Activated CD4-positive, alpha-beta T cell treated with anti-CD3 and anti-CD28 coated beads, Interleukin-2, amount 50 U/mL, for 24 hours (primary cell): ENCODE data around the gene SYNE3.

Source experiments
- DNase-seq, 2 donors: peaks; one replicate each; pipeline ENCODE4 v3.0.0-alpha.2; 2020; ENCODE audit warnings: low read depth in 1 of 2, low spot score in 1 of 2

The SYNE3 gene

GRCh38 chr14:95504135-95505029 is 12.1 kb downstream of the SYNE3 start:
- no peak for DNase-seq

- no peak for DNase-seq
Measured at GRCh38 chr14:95503365-95504134, 12.9 kb downstream of the SYNE3 start.

- DNase-seq, result no peak
Measured at GRCh38 chr14:95502381-95502950, 14.0 kb downstream of the SYNE3 start.

GRCh38 chr14:95500772-95501401 is 15.6 kb downstream of the SYNE3 start:
- no peak for DNase-seq

- no peak for DNase-seq
Measured at GRCh38 chr14:95500201-95500681, 16.2 kb downstream of the SYNE3 start.

- DNase-seq, result no peak
Measured at GRCh38 chr14:95499354-95499750, 17.1 kb downstream of the SYNE3 start.

GRCh38 chr14:95498622-95499353 is 17.7 kb downstream of the SYNE3 start:
- no peak for DNase-seq

- DNase-seq, result no peak
Measured at GRCh38 chr14:95497561-95498011, 18.9 kb downstream of the SYNE3 start.

- no peak for DNase-seq
Measured at GRCh38 chr14:95496690-95497259, 19.7 kb downstream of the SYNE3 start.

- DNase-seq, result no peak
Measured at GRCh38 chr14:95496111-95496681, 20.3 kb downstream of the SYNE3 start.

GRCh38 chr14:95495538-95496025 is 20.9 kb downstream of the SYNE3 start:
- DNase-seq, result no peak

- DNase-seq, result no peak
Measured at GRCh38 chr14:95495076-95495475, 21.4 kb downstream of the SYNE3 start.

GRCh38 chr14:95494456-95494855 is 22.0 kb downstream of the SYNE3 start:
- no peak for DNase-seq

GRCh38 chr14:95493976-95494375 is 22.5 kb downstream of the SYNE3 start:
- no peak for DNase-seq

GRCh38 chr14:95493503-95493902 is 22.9 kb downstream of the SYNE3 start:
- DNase-seq, result no peak

GRCh38 chr14:95491936-95492608 is 24.4 kb downstream of the SYNE3 start:
- DNase-seq, result no peak

- no peak for DNase-seq
Measured at GRCh38 chr14:95490727-95491451, 25.6 kb downstream of the SYNE3 start.

- DNase-seq, result no peak
Measured at GRCh38 chr14:95490138-95490509, 26.3 kb downstream of the SYNE3 start.
